ENCODE results near the gene NUP153.
"Not testable (repeated sequence)": the region's sequence is repeated elsewhere in the genome, so short reads cannot be mapped to it uniquely, and the experiment has no call there.

NUP153 gene

DNA sequence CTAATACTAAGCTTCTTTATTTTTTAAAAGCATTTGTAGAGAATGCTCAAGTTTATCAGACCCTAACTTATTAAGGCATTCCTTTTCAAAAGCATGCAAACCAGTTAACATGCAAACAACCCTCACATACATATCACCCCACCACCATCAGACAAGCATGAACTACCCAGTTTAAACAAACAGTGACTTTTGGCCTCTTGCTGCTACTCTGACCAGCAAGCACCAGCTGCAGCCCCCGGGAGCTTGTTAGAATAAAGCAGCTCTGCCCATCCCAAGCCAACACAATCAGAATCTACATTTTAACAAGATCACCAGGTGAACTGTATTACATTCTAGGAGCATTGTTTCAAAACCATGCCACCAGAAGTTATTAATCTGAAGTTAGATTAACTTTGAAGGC is 5.9 kb upstream of the NUP153 start:
- no peak for DNase-seq

DNA sequence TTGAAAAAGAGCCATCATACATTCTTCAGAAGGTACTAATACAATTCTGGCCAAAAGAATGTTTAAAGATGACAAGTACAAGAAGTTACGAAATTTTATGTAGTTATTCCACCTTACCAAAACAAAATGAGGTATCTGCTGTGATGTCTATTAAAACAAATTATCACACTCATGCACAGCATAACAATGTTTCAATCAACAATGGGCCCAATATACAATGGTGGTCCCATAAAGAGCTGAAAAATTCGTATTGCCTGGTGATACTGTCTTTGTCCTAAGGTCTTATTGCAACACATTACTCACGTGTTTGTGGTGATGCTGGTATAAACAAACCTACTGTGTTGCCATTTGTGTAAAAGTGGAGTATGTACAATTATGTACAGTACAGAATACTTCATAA is 3.6 kb upstream of the NUP153 start:
- no peak for DNase-seq

DNA sequence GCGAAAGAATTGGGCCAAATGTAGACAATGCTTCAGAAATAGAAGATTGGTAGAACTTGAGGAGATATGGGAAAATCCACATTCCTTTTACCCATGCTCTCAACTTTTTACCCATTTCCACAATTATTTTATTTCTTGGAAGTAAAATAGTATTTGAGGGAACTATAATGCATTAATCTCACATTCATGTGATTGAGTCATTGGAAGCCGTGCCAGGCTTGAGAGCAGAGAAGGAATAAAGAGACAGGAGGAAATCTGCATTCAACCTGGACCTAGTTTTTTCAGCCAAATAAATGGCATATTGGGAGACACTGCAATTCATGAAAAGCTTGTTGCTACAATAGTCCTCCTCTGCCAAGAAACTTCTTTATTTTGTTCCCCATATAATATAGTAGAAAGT is 2.8 kb upstream of the NUP153 start:
- DNase-seq, result no peak

DNA sequence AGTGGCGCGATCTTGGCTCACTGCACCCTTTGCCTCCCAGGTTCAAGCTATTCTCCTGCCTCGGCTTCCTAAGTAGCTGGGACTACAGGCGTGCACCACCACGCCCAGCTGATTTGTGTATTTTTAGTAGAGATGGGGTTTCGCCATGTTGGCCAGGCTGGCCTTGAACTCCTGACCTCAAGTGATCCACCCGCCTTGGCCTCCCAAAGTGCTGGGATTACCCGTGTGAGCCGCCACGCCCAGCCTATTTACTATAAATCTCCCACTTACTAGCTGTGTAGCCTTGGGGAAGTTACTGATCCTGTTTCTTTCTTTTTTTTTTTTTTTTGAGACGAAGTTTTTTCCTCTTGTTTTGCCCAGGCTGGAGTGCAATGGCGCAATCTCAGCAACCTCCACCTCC is 1.3 kb upstream of the NUP153 start:
- DNase-seq, result not testable (repeated sequence)

DNA sequence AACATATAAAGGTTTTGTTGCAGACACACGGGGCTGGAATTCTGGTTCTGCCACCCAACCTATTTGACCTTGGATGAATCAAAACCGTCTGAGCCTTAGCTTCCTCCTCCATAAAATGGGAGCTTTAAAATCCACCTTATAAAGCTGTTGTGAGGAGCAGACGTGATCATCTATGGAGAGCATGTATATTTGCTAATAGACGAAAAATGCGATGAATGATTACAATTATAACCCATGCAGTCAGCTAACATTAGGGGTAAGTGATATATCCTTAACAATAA is 586 bp upstream of the NUP153 start:
- DNase-seq, result no peak

DNA sequence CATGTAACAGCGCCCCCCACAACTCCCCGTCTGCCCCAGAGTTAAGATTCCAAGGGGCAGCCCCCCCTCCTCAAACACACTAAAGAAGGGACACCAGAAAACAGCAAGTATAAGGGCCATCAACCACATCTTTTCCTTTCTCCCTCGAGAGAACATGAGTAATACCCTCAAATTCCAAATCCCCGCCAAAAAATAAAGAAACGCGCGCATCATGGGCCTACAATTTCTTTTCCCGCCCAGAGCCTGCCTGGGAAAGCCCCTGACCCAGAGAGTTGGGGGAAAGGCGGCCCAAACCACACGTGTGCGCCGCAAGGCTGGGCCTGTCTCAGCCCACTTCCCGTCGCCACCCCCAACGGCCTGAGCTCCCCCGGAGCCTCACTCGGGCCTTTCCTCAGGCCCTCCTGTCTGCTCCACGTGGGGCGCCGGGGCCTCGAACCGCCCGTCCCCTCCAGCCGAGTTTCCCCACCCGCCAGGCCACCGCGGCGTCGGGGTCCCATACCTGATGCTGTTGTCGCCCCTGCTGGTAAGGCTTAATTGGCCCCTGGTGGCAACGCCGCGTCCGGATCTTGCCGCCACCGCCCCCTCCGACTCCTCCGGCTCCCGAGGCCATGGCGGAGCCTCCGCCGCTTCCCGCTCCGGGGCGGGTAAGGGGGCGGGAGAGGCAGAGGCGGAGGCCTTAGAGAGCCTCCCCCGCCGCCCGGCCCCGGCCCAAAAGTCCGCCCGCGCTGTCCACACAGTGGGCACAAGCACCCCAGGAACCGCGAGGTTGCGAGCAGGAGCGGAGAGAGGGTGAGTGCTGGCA is 746 bp downstream of the NUP153 start:
- DNase-seq, result peak; percentile 70

DNA sequence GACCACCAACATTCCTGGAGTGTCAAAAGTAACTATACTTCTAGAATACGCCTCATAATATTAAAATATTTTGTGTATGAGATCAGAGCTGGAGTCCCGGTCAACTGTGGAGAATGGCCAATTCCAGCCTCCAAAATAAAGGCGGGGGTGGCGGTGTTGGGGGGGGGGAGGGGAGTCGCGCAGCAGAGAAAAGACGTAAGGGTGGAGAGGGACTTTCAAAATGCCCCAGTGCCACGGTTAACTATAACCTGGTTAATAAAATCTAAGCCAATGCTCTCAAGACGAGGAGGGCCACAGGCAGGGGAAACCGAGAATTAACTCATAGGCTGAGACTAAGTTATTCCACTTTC is 1.3 kb downstream of the NUP153 start:
- peak; percentile 45 for DNase-seq

DNA sequence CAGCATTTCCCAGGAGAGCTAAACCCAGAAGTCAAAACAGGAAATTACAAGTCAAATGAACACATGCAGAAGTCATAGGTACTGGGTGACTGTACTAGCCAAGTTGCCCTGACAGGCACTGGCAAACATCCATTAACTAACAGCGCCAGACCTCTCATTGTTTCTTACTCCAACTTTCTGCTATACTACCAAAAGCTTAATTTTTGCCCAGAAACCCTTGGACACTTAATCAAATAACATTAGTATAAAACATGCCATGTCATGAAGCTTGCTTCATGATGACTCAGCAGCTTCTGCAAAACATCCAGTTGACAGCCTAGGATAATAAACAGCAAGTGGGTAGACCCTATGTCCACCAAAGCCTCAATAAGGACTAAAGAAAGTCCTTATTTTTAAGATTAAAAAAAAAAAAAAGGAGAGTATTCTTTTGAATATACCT is 3.5 kb downstream of the NUP153 start:
- DNase-seq, result no peak

DNA sequence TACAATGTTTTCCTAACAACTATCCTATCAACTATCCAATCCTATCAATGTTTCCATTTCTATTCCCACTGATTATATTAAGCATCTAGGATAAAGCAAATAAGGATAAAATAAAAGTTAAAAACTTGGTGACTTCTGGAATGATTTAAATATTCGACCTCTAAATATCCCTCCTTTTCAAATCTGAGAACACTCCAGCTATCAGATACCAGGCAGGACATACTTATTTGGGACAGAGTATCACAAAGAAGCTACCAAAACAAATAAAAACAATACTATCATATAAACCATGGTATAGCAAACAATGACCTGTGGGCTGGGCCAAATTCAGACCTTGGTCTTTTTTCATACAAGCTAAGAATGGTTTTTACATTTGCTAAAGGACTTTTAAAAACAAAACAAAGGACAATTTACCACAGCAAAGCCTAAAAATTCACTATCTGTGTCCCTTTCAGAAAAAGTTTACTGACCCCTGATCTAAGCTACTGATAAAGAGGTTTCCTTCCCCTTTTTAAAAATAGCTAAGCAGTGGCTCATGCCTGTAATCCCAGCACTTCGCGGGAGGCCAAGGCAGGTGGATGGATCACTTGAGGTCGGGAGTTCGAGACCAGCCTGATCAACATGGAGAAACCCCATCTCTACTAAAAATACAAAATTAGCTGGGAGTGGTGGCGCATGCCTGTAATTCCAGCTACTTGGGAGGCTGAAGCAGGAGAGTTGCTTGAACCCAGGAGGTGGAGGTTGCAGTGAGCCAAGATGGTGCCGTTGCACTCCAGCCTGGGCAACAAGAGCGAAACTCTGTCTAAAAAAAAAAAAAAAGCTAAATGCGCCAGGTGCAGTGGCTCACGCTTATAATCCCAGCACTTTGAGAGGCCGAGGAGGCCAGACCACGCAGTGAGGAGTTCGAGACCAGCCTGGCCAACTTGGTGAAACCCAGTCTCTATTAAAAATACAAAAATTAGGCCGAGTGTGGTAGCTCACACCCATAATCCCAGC is 6.0 kb downstream of the NUP153 start:
- no peak for DNase-seq

DNA sequence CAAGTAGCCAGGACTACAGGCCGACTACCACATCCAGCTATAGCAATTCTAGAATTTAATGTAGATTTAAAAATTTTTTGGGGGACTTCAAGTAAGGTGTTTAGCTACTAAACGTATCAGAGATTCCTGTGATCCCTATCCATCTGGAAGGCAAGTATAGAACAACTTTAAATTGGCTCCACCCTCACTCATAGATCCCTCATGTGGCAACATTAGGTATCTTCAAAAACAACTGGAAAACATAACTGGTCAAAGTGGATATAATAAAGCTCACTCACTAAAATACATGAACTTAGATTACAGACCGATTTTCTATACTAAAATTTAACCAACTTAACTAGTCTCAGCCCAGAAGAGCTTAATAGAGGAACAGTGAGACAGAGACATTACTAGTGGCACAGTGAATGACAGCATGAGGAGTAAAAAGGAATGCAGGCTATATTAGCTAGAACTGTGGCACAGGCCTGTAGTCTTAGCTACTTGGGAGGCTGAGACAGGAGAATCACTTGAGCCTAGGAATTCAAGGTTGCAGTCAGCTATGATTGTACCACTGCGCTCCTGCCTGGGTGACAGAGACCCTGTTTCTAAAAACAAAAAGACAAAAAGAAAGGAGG is 14.7 kb downstream of the NUP153 start:
- no peak for DNase-seq

DNA sequence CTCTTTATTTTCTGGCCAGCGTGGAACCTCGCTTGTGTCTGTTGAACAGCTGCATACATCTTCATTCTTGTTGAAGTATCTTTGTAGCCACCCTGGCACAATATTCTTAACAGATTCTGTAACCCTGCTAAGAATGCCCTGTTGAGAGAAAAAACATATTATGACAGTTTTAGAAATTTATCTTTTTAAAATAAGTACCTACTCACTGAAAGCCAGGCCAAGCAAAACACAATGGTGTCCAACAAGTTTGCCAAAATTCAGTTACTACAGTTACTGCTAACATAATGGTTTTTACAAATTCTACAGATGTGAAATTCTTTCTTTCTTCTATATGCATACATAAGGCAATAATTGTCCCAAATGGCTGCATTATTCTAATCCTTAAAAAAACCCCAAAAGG is 18.2 kb downstream of the NUP153 start:
- no peak for DNase-seq

DNA sequence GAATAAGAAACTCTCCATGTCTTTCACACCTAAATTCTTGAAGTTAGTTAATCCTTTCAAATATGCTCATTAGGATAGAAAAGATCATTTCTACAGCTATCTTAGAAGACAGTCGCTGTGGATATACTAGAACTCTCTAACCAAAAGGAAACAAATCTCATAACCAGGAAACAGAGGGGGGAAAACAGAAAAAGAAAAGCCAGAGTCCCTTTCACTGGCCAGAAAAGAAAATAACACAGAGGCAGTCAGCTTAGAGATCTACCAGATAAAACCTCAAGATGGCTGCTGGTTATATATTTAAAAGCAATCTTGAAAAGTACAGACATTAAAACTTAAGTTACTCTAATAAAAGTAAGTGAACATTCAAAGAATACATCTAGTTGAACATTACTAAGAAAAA is 19.6 kb downstream of the NUP153 start:
- no peak for DNase-seq

DNA sequence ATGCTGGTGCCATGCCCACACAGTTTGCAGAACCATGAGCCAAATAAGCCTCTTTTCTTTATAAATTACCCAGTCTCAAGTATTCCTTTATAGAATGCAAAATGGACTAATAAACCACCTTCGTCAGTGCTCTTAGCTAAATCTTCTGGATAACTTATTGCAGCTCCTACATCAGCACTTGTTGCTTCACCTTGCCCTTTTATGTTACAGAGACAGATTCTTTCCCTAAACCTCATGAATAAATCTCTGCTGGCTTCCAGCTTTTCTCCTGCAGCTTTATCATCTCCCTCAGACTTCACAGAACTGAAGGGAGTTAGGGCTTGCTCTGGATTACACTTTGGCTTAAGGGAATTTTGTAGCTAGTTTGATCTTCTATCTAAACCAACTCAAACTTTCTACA is 22.6 kb downstream of the NUP153 start:
- DNase-seq, result no peak

DNA sequence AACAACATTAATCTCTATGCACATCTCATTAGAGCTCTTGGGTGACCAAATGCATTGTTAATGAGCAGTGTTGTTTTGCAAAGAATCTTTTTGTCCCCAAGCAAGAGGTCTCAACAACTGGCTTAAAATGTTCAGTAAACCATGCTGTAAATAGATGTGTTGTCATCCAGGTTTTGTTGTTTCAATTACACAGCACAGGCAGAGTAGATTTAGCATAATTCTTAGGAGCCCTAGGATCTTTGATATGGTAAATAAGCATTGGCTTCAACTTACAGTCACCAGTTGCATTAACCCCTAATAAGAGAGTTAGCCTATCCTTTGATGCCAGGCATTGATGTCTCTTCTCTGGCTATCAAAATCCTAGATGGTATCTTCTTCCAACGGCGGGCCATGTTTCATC is 23.3 kb downstream of the NUP153 start:
- no peak for DNase-seq

DNA sequence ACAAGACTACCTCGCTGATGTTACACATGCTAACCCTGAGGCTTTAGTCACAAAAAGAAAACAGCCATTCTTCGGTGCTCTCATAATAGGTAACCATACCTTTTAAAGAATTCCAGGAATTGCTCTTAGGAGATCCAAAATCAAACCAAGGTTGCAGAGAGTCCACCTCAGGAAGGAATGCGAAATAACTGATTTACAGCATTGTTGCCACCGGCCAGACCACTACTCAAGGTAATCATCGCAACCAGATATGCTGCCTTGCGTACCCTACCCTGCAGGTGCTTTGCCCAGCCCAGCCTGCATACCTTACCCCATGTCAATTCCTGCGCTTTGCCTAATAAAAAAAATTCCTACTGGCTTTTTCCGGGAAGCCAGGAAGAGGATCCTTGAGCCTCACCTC is 27.0 kb downstream of the NUP153 start:
- DNase-seq, result no peak

DNA sequence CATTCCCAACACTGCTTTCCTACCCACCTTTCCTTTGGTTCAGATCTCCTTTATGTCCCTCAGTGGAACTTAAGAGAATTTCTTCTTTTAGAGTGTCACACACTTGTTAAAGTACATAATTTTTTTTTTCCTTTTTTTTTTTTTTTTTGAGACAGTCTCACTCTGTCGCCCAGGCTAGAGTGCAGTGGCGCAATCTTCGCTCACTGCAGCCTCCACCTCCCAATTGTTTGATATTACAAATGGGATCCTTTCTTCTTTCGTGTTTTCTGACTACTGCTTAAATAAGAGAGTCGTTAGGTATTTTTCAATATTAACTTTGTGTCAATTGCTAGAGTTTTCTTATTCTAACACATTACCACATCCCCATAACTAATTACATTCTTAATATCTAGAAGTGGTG is 29.1 kb downstream of the NUP153 start:
- no peak for DNase-seq

DNA sequence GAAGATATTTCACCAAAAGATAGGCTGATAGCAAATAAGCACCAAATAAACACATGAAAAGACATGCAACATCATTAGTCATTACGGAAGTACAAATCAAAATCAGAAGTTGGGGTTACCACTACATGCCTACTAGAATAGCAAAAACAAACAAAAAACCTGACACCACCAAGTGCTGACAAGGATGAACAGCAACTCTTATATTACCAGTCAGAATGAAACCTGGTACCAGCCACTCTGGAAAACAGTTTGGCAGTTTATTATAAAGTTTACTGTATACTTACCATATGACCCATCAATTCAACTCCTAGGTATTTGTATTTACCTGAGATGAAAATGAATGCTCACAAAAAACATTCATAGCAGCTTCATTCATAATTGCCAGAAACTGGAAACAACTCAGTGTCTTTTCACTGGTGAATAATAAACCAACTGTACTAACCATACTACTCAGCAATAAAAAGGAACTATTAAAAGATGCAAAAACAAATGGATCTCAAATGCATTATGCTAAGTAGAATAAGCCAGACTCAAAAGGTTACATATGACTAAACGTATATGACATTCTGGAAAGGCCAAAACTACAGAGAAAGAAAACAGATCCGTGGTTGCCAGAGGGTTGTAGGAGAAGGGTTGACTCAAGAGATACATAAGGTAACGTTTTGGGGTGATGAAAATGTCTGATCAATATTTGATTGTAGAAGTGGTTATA is 33.0 kb downstream of the NUP153 start:
- no peak for DNase-seq

DNA sequence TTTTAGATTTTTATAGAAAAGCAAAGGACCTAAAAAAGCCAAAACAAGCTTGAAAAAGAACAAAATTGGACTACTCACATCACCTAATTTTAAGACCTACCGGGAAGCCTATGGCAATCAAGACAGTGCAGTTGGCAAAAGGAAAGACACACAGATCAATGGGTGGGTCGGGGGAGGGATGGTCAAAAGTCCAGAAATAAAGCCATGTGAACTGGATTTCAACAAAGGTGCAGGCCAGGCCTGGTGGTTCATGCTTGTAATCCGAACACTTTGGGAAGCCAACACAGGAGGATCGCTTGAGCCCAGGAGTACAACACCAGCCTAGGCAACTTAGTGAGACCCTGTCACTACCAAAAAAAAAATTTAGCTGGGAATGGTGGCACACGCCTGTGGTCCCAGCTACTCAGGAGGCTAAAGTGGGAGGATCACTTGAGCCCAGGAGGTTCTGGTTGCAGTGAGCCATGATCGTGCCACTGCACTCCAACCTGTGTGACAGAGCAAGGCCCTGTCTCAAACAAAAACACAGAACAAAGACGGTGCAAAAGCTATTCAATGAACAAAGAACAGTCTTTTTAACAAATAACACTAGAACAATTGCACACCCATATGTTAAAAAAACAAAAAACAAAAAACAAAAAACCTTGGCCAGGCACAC is 34.5 kb downstream of the NUP153 start:
- no peak for DNase-seq

DNA sequence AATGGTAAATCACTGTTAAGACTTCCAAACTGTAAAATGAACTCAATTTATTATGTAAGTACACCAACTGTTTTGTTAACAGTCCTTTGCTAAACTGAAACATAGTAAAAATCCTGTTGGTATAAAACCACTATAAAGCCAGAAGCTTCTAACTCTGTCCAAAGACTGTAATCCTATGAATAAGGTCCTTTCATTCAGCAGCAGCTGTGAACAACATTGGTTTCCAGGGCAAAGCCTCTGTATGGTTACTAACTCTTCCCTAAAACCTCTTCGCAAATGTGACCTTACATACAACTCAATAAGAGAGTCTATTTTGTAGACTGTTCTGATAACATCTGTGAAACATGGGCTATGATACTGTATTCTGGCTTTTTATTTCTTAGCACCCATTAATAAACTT is 40.1 kb downstream of the NUP153 start:
- no peak for DNase-seq

DNA sequence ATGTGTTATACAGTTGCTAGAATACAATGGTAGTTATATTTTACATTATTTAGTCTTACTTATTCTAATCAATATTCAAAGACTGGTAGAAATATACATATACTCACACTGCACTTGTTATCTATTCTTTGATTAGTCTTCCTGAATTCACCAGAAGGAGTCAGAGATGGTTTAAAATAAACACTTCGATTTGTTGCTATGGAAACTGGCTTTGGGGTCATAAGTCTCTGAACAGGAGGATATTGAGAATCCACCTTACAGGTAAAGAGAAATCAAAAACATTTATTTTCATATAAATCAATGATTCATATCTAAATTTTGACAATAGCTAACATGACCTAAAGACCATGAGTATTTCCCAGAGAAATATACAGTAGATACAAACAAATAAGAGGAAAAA is 41.6 kb downstream of the NUP153 start:
- DNase-seq, result no peak

DNA sequence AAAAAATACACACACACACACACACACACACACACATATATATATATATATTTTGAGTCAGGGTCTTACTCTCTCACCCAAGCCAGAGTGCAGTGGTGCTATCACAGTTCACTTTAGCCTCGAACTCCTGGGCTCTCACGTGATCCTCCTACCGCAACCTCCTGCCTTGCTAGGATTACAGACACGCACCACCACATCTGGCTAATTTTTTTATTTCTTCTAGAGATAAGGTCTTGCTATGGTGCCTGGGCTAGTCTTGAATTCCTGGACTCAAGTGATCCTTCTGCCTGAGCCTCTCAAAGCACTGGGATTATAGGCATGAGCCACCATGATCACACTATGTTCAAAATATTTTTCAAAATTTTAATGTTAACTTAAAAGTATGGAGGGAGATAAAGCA is 43.5 kb downstream of the NUP153 start:
- no peak for DNase-seq

DNA sequence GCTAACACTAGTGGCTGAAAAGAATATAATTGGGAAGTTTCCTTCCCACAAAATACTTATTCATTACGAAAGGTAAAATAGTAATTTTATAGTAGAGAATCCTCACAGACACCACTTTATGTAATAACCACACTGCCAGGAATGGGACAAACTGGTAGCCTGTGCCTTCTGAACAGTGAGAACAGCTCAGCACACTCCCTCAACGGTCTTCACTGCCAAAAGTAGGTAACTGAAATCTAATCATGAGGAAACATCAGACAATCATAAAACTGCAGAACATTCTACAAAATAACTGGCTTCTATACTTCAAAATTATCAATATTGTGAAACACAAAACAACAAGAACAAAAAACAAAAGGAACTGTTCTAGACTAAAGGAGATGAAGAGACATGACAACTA is 44.1 kb downstream of the NUP153 start:
- DNase-seq, result no peak

DNA sequence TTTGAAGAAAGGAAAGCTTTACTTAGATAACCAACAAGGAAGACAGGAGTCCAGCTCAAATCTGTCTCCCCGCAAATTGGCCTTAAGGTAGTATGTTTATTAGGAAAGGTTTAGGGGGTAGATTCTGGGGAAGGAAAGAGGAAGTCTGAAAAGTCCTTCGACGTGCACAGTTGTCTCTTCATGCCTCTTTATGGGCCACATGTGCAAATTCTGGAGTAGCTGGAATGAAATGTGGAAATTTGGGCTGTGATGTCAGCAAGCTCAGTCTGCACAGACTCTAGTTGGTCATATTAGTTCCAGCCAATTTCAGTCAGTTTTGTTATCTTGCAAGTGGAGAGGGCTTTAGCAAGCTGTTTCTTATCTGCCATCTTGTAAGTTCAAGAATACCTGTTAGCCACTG is 50.1 kb downstream of the NUP153 start:
- DNase-seq, result no peak
